NK-92 treated with Interleukin-12 subunit alpha and Interleukin-12 subunit beta, amount 100 ng/mL, for 24 hours (cell line): Measurements from ENCODE around the gene TENT5A.
"Not testable (repeated sequence)": the region's sequence is repeated elsewhere in the genome, so short reads cannot be mapped to it uniquely, and the experiment has no call there.

Source experiments
- DNase-seq: peaks from one replicate; lab custom pipeline; 2025; lab: John Stamatoyannopoulos, UW

Gene TENT5A

DNA sequence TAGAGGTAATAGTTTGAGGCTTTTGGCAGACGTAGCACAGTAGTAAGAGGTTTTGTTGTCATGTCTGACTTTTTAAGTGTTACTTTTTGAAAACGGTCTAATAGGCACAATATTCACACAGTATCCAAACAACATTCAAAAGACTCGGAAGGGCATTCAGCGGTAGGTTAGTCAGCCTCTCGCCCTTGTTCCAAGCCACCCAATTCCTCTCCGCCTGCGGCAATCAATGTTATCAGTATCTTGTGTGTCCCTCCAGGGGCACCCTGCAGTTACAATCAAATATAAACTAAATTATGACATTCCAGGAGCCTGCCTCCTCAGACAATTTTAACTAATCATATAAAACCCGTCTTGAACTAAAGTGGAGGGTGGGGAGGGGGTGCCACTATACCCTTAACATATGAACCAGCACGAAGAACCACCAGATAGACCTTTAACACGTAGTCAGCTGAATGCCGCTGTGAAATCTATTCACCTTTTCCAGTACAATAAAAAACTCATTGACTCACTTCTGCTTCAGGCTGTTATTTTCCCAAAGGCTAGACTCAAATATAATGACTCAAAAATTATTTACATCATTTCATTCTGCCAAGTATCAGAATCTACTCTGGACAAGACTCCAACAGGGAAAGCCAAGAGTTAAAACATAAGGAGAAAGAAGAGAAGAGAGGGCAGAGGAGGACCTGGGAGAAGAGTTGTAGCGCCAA is 1.6 kb downstream of the TENT5A start:
- DNase-seq: no peak

DNA sequence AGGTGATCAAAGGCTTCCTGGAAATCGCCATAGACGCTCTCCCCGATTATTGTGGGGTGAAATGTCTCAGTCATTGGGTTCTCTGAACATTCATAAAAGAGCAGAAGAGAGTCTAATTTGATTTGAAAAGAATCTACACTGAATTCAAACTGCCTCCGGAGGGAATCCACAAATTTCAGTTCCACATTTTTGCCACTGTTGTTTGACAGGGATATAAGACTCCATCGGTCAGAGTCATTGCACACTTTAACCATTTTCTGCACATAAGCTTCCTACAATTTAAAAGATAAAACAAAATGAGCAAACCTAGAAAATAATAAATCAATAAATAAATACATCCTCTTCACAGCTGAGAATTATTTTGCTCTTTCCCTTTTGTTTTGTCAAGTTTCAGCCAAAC is 2.3 kb downstream of the TENT5A start:
- no peak for DNase-seq

- no peak for DNase-seq
These were observed 2.8 kb downstream of the TENT5A start for GRCh38 chr6:81749707-81750106.

DNA sequence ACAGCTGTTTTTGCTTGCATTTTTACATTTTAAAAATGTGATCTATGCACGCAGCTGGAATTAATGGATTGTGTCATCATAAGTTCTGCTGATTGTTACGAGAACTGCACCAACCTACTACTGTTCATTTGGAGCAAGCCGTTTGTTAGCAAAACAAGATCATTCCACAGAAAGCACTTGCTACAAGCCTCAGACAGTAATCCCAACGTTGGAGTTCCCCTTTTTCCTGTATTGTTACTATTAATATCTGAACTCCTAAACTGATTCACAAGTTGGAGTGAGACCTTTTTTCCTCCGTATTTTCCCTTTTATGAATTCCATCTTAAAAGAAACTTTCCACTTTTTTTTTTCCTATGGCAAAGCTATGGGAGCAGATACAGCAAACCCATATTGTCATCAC is 3.5 kb downstream of the TENT5A start:
- DNase-seq: no peak

DNA sequence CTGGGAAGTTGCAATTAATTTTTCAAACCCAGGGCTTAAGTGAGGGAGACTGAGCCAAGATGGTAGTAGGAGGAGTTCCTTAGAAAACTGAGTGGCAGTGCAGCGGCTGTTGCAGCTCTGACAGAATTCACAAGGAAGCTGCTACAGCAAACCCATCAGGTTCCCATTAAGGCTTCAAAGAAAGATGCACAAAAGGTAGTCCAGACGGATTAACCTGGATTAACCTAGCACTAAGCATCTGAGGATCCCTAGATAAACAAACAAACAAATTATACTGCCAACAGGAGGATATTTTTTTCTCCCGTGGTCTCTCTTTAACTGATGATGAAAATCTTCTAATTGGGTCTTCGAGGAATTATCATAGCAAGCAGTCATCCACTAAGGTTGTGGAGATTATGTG is 5.2 kb downstream of the TENT5A start:
- DNase-seq: no peak

- no peak for DNase-seq
These were observed 8.3 kb downstream of the TENT5A start for GRCh38 chr6:81744131-81744530.

- DNase-seq: no peak
These were observed 8.8 kb downstream of the TENT5A start for GRCh38 chr6:81743649-81744048.

DNA sequence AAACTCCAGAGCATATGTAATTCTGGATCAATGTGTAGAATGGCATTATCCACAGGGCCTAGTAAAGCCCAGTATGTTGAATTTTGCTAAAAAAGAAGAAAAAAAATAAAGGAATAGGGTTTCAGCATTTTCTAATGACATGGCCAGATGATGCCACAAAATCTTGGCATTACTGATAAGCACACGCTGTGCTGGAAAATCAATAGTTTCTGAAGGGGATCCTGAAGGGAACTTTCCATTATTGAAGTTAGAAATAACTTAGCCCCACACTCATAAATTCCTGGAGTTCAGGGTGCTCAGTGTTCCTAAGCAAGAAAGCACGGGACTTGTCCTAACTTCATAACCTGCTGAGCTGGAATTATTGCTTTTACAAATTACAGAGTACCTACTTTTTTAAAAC is 10.8 kb downstream of the TENT5A start:
- DNase-seq: no peak

DNA sequence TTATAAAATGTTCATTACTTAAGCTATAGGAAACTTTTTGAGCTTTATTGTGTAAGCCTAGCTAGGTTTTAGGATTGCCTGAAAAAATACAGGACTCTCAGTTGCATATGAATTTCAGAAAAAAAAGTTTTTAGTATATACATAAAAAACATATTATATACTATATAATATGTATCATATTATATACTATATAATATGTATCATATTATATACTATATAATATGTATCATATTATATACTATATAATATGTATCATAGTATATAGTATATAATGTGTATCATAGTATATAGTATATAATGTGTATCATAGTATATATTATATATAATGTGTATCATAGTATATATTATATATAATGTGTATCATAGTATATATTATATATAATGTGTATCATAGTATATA is 11.9 kb downstream of the TENT5A start:
- not testable (repeated sequence) for DNase-seq

GRCh38 chr6:81739230-81740195 is 13.0 kb downstream of the TENT5A start:
- DNase-seq: no peak

DNA sequence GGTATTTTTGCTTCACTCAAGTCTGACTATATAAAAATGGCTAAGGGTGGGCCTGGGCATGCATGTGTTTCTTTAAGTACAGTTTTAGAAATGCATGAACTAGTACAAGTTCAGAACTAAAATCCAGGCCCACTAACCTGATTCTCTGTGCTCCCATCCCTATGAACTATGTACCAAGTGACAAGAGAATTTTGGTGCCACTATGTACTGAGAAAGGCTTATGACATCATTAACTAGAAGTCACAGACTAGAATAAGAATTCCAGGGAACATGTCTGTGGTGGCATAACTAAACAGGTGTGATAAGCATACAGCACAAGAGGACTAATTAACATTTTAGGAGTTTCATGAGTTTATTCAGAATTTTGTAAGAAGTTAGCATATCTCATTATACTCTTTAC is 16.1 kb downstream of the TENT5A start:
- no peak for DNase-seq

DNA sequence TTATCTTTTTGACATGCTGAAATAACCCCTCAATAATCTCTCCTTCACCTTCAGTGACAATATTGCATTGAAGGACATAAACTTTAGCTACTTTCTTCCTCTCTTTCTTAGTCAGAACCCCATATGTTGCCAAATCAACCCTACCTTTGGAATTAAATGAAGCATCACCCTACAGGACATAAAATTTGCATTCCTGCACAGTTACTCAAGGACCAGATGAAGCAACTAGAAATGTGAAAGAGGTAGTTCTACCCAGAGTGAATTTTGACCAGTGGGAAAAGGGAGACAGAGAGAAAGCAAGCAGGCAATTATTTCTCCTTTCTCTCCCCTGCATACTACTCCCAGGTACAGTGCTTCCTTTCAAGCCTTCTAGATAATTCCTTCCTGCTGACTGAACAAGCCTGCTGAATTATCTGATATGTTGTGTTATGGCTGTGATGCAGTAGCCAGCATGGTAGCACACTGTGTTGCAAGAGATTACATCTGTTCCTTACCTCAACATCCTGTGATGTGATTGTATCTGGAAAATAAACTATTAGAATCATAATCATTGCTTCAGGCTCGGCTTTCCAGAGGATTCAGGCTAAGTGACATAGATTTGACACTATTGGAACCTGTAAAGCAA is 16.6 kb downstream of the TENT5A start:
- no peak for DNase-seq

DNA sequence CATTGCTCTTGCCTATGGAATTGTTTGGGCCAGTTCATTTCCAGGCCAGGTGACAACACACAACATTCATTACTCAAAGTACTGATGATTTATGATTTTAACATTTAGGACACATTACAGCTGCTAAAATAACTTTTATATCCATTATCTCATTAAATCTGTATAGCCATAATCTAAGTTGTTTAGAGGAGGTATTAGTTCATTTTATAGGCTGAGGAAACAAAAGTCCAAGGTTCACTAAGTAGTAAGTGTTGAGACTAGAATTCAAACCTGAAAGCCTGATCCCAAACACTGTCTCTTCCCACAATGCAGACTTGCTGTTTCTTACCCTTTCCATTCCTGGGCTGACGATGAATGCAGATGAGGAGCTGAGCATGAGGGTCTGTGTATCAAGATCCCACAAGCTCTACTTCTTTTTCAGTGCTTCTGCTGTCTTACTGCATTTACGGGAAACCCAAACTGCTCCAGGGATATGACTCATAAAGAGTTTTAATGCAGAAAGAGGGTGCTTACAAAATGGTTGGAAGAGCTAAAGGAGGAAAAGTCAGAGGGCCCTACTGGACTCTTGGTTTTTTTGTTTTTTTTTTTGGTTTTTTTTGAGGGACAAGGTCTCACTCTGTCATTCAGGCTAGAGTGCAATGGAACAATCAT is 17.9 kb downstream of the TENT5A start:
- no peak for DNase-seq

GRCh38 chr6:81734081-81734480 is 18.4 kb downstream of the TENT5A start:
- no peak for DNase-seq

DNA sequence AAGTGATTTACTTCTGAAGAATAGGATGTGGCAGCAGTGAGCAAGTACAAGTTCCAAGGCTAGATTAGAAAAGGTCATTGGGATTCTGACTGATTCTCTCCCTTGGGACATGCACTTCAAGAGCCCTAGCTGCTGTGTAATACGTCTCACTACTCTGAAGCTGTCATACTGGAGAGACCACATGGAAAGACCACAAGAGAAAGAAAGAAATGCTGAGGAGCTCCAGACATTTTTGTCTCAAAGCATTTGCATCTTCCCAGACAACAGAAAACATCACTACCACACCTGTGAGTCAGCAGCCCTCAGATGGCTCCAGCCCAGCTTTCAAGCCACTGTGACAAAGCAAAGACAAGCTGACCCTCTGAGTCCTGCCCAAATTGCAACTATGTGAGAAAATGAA is 20.7 kb downstream of the TENT5A start:
- no peak for DNase-seq

DNA sequence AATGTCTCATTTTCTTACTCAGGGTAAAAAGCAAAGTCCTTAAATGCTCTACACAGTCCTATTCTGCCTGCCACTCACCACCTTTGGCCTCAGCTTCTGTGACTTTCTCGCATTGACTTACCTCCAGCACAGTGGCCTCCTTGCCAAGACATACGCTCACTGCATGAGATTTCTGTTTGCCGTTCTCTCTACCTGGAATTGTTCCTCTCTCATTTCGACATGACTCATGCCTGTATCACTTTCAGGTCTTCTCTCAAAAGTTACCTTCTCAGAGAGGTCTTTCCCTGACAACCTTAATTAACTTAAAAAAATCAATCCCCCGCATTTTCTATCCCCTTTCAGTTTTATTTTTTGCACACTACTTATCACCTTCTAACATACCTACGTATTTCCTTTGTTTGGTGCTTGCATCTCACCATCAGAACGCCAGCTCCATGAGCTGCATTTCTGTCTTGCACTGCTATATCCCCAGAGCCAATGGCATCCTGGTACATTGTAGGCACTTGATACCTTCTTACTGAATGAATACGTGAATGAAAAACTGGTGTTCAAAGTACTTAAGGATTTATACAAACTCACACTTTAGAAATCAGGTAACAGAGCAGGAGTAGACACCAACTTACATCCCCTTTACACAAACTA is 24.5 kb downstream of the TENT5A start:
- no peak for DNase-seq

DNA sequence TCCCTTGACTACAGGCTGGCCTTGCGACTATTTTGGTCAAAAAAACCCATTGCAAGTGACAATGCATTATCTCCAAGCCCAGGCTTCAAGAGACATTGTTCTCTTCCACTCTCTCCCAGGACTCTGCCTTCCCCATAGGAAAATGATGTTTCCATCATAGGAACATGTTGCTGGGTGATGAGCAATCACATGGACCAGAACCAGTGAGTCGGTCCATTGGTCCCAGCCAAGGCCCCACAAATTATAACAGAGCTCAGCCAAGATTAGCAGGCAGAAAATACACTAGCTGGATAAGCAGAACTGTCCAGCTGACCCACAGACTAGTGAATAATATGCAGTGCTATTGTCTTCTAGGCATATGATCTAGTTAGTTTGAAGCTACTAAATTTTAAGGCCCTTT is 27.4 kb downstream of the TENT5A start:
- no peak for DNase-seq

GRCh38 chr6:81722506-81723223 is 29.8 kb downstream of the TENT5A start:
- DNase-seq: no peak

DNA sequence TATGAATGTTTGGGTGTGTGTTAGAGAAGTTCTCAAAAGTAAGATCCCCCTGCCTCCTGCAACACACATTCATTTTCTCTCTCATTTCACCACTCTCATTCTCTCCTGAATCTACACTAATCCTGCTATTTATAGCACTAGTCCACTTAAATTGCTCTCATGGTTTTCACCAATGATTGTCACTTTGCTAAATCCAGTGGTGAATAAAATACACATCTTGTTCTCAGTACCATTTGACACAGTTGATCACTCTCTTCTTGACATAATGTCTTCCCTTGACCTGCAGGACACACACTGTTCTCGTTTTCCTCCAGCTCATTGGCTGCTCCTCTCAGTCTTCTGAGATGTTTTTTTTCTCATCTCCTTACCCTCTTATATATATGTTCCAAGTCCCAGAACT is 32.1 kb downstream of the TENT5A start:
- DNase-seq: no peak

GRCh38 chr6:81718126-81718525 is 34.4 kb downstream of the TENT5A start:
- DNase-seq: no peak

DNA sequence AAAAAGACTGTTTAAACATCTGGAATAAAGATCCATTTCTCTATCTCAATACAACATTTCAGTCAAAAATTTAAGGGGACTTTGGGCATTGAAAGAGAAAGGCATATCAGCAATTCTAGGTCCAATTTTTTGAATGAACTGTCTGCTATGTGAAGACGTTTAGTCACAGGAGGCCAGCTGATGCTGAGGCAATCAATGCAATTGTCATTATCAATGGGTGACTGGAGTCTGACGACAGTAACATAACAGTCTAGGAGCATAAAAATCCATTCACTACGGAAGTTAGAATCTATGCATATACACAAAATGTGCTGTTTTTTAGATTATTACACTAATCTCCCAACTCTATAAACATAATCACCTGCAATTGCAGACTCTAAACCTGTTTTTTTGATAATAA is 37.8 kb downstream of the TENT5A start:
- DNase-seq: no peak
